Measurements from ENCODE around the gene TSKU. TPM values are rescaled to one million over a fixed set of nuclear protein-coding genes. Genes with fewer than 3 reads are reported as not detected.
A peak's percentile ranks its signal among the peaks of the same experiment; 100 is the strongest.

The TSKU gene
- total and polyA plus RNA-seq, 2 donors (not counting 1 experiment from before 2014, with no cell fraction given) = 5.0 to 10.6 TPM

DNA sequence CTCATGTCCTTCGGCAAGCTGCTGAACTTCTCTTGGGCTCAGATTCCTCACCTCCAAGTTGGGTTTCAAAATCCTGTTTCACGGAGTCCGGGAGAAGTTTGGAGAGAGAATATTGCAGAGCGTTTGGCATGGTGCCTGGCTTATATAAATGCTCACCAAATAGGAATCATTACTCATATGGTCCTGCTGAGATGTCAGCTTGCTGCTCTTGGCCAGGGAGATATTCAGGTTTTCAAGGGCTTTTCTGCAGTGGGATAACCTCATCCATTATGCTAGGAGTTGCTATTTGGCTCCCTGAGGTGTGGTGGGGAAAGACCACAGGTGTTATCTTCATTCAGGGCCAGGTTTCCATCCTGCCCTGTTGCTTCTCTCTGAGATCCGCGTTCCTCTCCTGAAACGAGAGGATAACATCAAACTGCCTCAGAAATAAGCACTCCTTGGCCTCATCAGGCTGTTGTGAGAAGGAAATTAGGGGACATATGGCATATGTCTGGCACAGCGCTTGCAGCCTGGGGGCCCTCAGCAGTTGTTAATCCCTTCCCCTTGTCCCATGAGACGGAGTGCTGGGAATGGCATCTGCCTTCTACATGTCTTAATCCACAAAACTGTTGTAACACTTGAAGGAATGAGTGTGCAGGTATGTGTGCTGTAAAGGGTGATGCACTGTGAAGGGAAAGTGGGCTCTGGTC lies 47.6 kb downstream of the TSKU start:
- Histone ChIP-seq H3K4me3 (replicated peaks in 1 of 4; ENCODE audit: control extremely low read depth in 1 of 4, insufficient read depth in 1 of 4, low read depth in 3 of 4, low read length in 4 of 4) (no peak overlapping the region), H3K36me3 (ENCODE audit: control insufficient read depth, insufficient read depth, low read length) (no peaks in the 10 kb centered on the region), H3K4me1 (ENCODE audit: control insufficient read depth, extremely low read depth, insufficient read depth, low read length) (no peaks in the 10 kb centered on the region), H3K27ac (ENCODE audit: insufficient read depth, low read length) (no peak overlapping the region), H3K4me2 (ENCODE audit: extremely low read depth, insufficient read depth, low read length) (no peak overlapping the region), H4K20me1 (ENCODE audit: control insufficient read depth, extremely low read depth, insufficient read depth, low read length) (no peaks in the 10 kb centered on the region), H3K9me3 (ENCODE audit: control insufficient read depth, insufficient read depth, low read depth, low read length) (no peaks in the 10 kb centered on the region), H3K9ac (ENCODE audit: insufficient read depth, low read length) (no peak overlapping the region), H3K27me3 (ENCODE audit: control insufficient read depth, insufficient read depth, low read length) (peaks cover 5% of the 10 kb centered on the region), H3K79me2 (ENCODE audit: control insufficient read depth, insufficient read depth, low read length) (no peaks in the 10 kb centered on the region), H2AFZ (ENCODE audit: low read length) (no peak overlapping the region)
- TF ChIP-seq, protein P1, sequence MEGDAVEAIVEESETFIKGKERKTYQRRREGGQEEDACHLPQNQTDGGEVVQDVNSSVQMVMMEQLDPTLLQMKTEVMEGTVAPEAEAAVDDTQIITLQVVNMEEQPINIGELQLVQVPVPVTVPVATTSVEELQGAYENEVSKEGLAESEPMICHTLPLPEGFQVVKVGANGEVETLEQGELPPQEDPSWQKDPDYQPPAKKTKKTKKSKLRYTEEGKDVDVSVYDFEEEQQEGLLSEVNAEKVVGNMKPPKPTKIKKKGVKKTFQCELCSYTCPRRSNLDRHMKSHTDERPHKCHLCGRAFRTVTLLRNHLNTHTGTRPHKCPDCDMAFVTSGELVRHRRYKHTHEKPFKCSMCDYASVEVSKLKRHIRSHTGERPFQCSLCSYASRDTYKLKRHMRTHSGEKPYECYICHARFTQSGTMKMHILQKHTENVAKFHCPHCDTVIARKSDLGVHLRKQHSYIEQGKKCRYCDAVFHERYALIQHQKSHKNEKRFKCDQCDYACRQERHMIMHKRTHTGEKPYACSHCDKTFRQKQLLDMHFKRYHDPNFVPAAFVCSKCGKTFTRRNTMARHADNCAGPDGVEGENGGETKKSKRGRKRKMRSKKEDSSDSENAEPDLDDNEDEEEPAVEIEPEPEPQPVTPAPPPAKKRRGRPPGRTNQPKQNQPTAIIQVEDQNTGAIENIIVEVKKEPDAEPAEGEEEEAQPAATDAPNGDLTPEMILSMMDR (conservative IDR thresholded peaks at IDR 0.05 in 1 of 2, IDR thresholded peaks at IDR 0.05 in 1 of 2; ENCODE audit: low read depth in 1 of 2, low read length in 2 of 2) = no peak
- TF ChIP-seq EZH2 (IDR thresholded peaks at IDR 0.05; ENCODE audit: low read length, missing control alignments) = no peak
- peak; percentile 43 to 52 for DNase-seq (ENCODE audit: low read depth in 2 of 2)

DNA sequence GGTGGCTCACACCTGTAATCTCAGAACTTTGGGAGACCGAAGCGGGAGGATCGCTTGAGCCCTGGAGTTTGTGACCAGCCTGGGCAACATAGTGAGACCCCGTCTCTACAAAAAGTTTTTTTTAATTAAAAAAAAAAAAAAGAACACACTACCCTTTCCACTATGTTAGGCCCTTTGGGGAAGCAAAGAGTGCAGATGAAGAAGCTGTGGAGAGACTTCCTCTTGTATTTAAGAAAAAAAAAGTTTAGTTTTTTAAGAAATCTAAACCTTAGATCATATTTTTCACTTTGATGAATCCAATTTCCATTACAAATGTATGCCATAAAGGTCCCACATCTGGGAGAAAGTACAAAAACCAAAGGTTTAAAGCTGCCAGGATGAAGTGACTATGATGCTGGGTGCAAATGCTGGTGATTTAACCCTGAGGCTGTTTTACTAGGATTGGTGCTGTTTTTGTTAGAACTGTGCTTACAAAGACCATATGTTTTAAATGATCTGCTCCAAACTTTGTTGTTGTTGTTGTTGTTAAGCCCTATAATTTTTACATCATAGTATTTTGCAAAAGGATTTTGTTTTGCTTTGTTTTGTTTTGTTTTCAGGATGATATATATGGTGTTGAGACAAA lies 48.6 kb downstream of the TSKU start:
- H4K20me1 ChIP-seq (ENCODE audit: control insufficient read depth, extremely low read depth, insufficient read depth, low read length) = no peaks in the 10 kb centered on the region
- H3K27me3 ChIP-seq (ENCODE audit: control insufficient read depth, insufficient read depth, low read length) = peaks cover 7% of the 10 kb centered on the region
- no peaks in the 10 kb centered on the region for H3K9me3 ChIP-seq (ENCODE audit: control insufficient read depth, insufficient read depth, low read depth, low read length)
- H3K4me2 ChIP-seq (ENCODE audit: extremely low read depth, insufficient read depth, low read length) = no peak overlapping the region
- no peaks in the 10 kb centered on the region for H3K4me1 ChIP-seq (ENCODE audit: control insufficient read depth, extremely low read depth, insufficient read depth, low read length)
- H3K36me3 ChIP-seq (ENCODE audit: control insufficient read depth, insufficient read depth, low read length) = no peaks in the 10 kb centered on the region
- H3K79me2 ChIP-seq (ENCODE audit: control insufficient read depth, insufficient read depth, low read length) = no peaks in the 10 kb centered on the region
- TF ChIP-seq, protein P1 (conservative IDR thresholded peaks at IDR 0.05 in 1 of 2, IDR thresholded peaks at IDR 0.05 in 1 of 2; ENCODE audit: low read depth in 1 of 2, low read length in 2 of 2) = no peak
- no peak for TF ChIP-seq EZH2 (IDR thresholded peaks at IDR 0.05; ENCODE audit: low read length, missing control alignments)
- no peak for DNase-seq (ENCODE audit: low read depth in 2 of 2)
- no peak overlapping the region for H3K27ac ChIP-seq (ENCODE audit: insufficient read depth, low read length)
- no peak overlapping the region for H3K4me3 ChIP-seq (replicated peaks in 1 of 4; ENCODE audit: control extremely low read depth in 1 of 4, insufficient read depth in 1 of 4, low read depth in 3 of 4, low read length in 4 of 4)
- H3K9ac ChIP-seq (ENCODE audit: insufficient read depth, low read length) = no peak overlapping the region
- H2AFZ ChIP-seq (ENCODE audit: low read length) = no peak overlapping the region

DNA sequence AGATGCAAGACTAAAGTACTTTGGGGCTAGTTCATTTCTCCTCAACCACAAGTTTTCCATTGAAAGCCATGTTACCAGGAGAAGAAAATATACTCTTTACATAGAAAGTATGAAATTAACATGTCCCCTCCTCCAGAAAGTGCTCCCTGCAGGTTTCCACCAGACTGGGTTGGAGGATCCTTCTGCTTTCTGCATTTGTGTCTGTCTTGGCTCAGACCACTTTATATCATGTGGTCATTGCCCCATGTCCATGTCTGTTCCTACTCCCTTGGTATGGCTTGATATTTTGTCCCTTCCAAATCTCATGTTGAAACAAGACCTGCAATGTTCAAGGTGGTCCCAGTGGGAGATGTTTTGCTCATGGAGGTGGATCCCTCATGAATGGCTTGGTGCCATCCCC lies 49.2 kb downstream of the TSKU start:
- no peaks in the 10 kb centered on the region for H3K9me3 ChIP-seq (ENCODE audit: control insufficient read depth, insufficient read depth, low read depth, low read length)
- TF ChIP-seq, protein P1 (conservative IDR thresholded peaks at IDR 0.05 in 1 of 2, IDR thresholded peaks at IDR 0.05 in 1 of 2; ENCODE audit: low read depth in 1 of 2, low read length in 2 of 2) = no peak
- H4K20me1 ChIP-seq (ENCODE audit: control insufficient read depth, extremely low read depth, insufficient read depth, low read length) = no peaks in the 10 kb centered on the region
- no peak overlapping the region for H3K27ac ChIP-seq (ENCODE audit: insufficient read depth, low read length)
- no peak overlapping the region for H3K9ac ChIP-seq (ENCODE audit: insufficient read depth, low read length)
- H2AFZ ChIP-seq (ENCODE audit: low read length) = no peak overlapping the region
- peaks cover 12% of the 10 kb centered on the region for H3K27me3 ChIP-seq (ENCODE audit: control insufficient read depth, insufficient read depth, low read length)
- H3K4me3 ChIP-seq (replicated peaks in 1 of 4; ENCODE audit: control extremely low read depth in 1 of 4, insufficient read depth in 1 of 4, low read depth in 3 of 4, low read length in 4 of 4) = no peak overlapping the region
- H3K79me2 ChIP-seq (ENCODE audit: control insufficient read depth, insufficient read depth, low read length) = no peaks in the 10 kb centered on the region
- DNase-seq (ENCODE audit: low read depth in 2 of 2) = no peak
- no peaks in the 10 kb centered on the region for H3K4me1 ChIP-seq (ENCODE audit: control insufficient read depth, extremely low read depth, insufficient read depth, low read length)
- no peaks in the 10 kb centered on the region for H3K36me3 ChIP-seq (ENCODE audit: control insufficient read depth, insufficient read depth, low read length)
- no peak overlapping the region for H3K4me2 ChIP-seq (ENCODE audit: extremely low read depth, insufficient read depth, low read length)
